Lung (tissue), 12 donors: ENCODE results near the gene MPND. TPM values are rescaled to one million over a fixed set of nuclear protein-coding genes. Genes with fewer than 3 reads are reported as not detected.

Experiments used
- ATAC-seq: fragments of 200-7000 bp; cut with Tn5 transposase; one replicate; pipeline ENCODE4 v1.9.1; 2020; ENCODE audit warnings: moderate number of reproducible peaks; ENCODE audit not compliant: insufficient read depth, low FRiP score
- DNase-seq, 3 donors: peaks; one replicate each; pipeline ENCODE4 v3.0.0-alpha.2; 2013 to 2017
- H3K27ac ChIP-seq, 2 donors: one replicate each; pipeline ENCODE4 v1.5.1; 2013; ENCODE audit warnings: mild to moderate bottlenecking in 2 of 2, moderate library complexity in 2 of 2, control low read depth in 1 of 2, inconsistent platforms in 1 of 2, low read depth in 1 of 2, low read length in 1 of 2
- H3K27me3 ChIP-seq, 3 donors: one replicate each; pipeline ENCODE4 v1.5.1; 2013; ENCODE audit warnings: low read length in 2 of 3; ENCODE audit not compliant: control insufficient read depth in 3 of 3, insufficient read depth in 3 of 3
- H3K36me3 ChIP-seq, 4 donors: one replicate each; pipeline ENCODE4 v1.5.1; 2013; ENCODE audit warnings: low read length in 4 of 4, mild to moderate bottlenecking in 1 of 4, moderate library complexity in 1 of 4; ENCODE audit not compliant: control insufficient read depth in 4 of 4, insufficient read depth in 4 of 4
- H3K4me1 ChIP-seq, 5 donors: one replicate each; pipeline ENCODE4 v1.5.1; 2013; ENCODE audit warnings: low read length in 5 of 5, mild to moderate bottlenecking in 2 of 5, moderate library complexity in 1 of 5; ENCODE audit not compliant: control insufficient read depth in 5 of 5, insufficient read depth in 5 of 5
- H3K4me3 ChIP-seq: one replicate; pipeline ENCODE4 v1.5.1; 2013; ENCODE audit warnings: mild to moderate bottlenecking, control low read depth, moderate library complexity
- H3K9ac ChIP-seq, 2 donors: one replicate each; pipeline ENCODE4 v1.5.1; 2013; ENCODE audit warnings: low read length in 2 of 2, control low read depth in 1 of 2; ENCODE audit not compliant: insufficient read depth in 1 of 2
- H3K9me3 ChIP-seq, 4 donors: one replicate each; pipeline ENCODE4 v1.5.1; 2013; ENCODE audit warnings: low read length in 3 of 4, mild to moderate bottlenecking in 1 of 4, moderate library complexity in 1 of 4; ENCODE audit not compliant: control insufficient read depth in 4 of 4, insufficient read depth in 3 of 4
- WGBS, 2 donors: extraction: QIAGEN DNeasy Blood & Tissue Kit; methylation state at CpG; one replicate each; pipeline ENCODE4 v1.1.7; 2013; 5-methylcytosine and 5-hydroxymethylcytosine counted together
- polyA plus RNA-seq, 2 donors: library from polyadenylated mRNA; stranded (reverse); fragments of 200-250 nt; gene quantifications; one replicate each; pipeline ENCODE4 v1.2.1, GENCODE V29; 2013
- total RNA-seq, 2 donors: library from RNA; depleted of rRNA in 1 of 2; stranded (reverse); fragments of >200 nt in 1 of 2; gene quantifications; one replicate each; pipeline ENCODE4 v1.2.1, GENCODE V29; 2014 to 2021
- TF ChIP-seq, protein P1 (sequence below): IDR thresholded peaks from 2 replicates; pipeline ENCODE4 v1.5.1; 2012; ENCODE audit warnings: mild to moderate bottlenecking; ENCODE audit errors: control extremely low read depth, extremely low read depth
- donor health status: control.
- donor health status: control.
- donor health status: Bipolar disorder and iron deficiency.
- donor health status: healthy.
- donor health status: DM: yes; HTN: yes; CAD: no.

The MPND gene
- total and polyA plus RNA-seq, 4 donors: 9.1 to 32.3 (median 24.6) TPM

DNA sequence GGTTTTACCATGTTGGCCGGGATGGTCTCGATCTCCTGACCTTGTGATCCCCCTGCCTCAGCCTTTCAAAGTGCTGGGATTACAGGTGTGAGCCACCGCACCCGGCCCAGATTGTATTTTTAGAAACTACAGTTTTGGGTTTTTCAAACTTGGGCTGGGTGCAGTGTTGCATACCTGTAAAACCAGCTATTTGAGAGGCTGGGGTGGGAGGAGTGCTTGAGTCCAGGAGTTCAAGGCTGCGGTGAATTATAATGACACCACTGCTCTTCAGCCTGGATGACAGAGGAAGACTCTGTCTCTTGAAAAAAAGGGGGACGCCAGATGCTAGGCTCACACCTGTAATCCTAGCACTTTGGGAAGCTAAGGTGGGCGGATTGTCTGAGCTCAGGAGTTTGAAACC is 63.3 kb downstream of the MPND start:
- ATAC-seq (no peak), DNase-seq (no peak)
- H3K9me3 ChIP-seq: no peaks in the 10 kb centered on the region
- H3K4me3 ChIP-seq: no peak overlapping the region
- H3K4me1 ChIP-seq: peaks cover 0 to 18% (median 8%) of the 10 kb centered on the region in 5 donors
- 94 to 98% methylated on average over 7 of the region's 7 CpGs for WGBS, 2 donors
- H3K27me3 ChIP-seq: no peaks in the 10 kb centered on the region
- H3K9ac ChIP-seq: no peak overlapping the region
- TF ChIP-seq, protein P1, sequence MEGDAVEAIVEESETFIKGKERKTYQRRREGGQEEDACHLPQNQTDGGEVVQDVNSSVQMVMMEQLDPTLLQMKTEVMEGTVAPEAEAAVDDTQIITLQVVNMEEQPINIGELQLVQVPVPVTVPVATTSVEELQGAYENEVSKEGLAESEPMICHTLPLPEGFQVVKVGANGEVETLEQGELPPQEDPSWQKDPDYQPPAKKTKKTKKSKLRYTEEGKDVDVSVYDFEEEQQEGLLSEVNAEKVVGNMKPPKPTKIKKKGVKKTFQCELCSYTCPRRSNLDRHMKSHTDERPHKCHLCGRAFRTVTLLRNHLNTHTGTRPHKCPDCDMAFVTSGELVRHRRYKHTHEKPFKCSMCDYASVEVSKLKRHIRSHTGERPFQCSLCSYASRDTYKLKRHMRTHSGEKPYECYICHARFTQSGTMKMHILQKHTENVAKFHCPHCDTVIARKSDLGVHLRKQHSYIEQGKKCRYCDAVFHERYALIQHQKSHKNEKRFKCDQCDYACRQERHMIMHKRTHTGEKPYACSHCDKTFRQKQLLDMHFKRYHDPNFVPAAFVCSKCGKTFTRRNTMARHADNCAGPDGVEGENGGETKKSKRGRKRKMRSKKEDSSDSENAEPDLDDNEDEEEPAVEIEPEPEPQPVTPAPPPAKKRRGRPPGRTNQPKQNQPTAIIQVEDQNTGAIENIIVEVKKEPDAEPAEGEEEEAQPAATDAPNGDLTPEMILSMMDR: no peak
- peaks cover 0 to 10% (median 5%) of the 10 kb centered on the region in 4 donors for H3K36me3 ChIP-seq
- H3K27ac ChIP-seq: no peak overlapping the region

DNA sequence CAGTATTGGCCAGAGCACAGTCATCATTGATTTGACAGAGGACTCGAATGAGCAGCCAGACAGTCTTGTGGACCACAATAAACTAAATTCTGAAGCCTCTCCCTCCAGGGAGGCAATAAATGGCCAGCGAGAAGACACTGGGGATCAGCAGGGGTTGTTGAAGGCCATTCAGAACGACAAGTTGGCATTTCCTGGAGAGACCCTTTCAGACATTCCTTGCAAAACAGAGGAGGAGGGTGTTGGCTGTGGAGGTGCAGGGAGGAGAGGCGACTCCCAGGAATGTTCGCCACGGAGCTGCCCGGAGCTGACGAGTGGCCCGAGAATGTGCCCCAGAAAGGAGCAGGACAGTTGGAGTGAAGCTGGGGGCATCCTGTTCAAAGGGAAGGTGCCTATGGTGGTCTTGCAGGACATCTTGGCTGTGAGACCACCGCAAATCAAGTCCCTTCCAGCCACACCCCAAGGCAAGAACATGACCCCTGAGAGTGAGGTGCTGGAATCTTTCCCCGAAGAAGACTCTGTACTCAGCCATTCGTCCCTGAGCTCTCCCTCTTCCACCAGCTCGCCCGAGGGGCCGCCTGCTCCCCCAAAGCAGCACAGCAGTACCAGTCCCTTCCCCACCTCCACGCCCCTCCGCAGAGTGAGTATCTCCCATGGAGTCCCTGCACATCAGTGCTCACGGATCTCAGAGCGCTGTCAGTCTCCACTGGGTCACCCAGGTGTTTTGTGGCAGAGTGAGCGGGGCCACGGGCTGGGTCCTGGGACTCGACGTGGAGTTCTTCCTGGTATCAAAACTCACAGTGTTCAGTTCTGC is 66.0 kb downstream of the MPND start:
- H3K9ac ChIP-seq: no peak overlapping the region
- no peak overlapping the region for H3K27ac ChIP-seq
- H3K36me3 ChIP-seq: peaks cover 0 to 13% (median 10%) of the 10 kb centered on the region in 4 donors
- no peak overlapping the region for H3K4me3 ChIP-seq
- WGBS, 2 donors: 93 to 96% methylated on average over 23 of the region's 23 CpGs
- H3K4me1 ChIP-seq: peaks cover 0 to 8% (median 0%) of the 10 kb centered on the region in 5 donors
- DNase-seq: no peak
- TF ChIP-seq, protein P1: no peak
- no peaks in the 10 kb centered on the region for H3K27me3 ChIP-seq
- no peak for ATAC-seq
- H3K9me3 ChIP-seq: no peaks in the 10 kb centered on the region

Other genes with a start within 250 kb of the MPND start
- 100 to 1,000 TPM in 1 of 2 donors, 10 to 100 TPM in 1; 63.6 to 146 TPM for gene MAP2K2, start 219.4 kb upstream of the MPND start, total RNA-seq
- 100 to 1,000 TPM; 120 to 181 TPM for gene MAP2K2, start 219.4 kb upstream of the MPND start, polyA plus RNA-seq
- not detected for gene CREB3L3, start 189.9 kb upstream of the MPND start, total RNA-seq
- gene CREB3L3, start 189.9 kb upstream of the MPND start, polyA plus RNA-seq: under 1 TPM in 1 of 2 donors, not detected in 1; 0.03 TPM
- gene SIRT6, start 161.0 kb upstream of the MPND start, total RNA-seq: 10 to 100 TPM; 10.2 to 29.3 TPM
- gene SIRT6, start 161.0 kb upstream of the MPND start, polyA plus RNA-seq: 10 to 100 TPM; 29.1 to 36.5 TPM
- 1 to 10 TPM; 1.1 to 1.5 TPM for gene ANKRD24, start 160.9 kb upstream of the MPND start, total RNA-seq
- gene ANKRD24, start 160.9 kb upstream of the MPND start, polyA plus RNA-seq: 1 to 10 TPM in 1 of 2 donors, under 1 TPM in 1; 0.68 to 2.4 TPM
- 1 to 10 TPM; 4.1 to 5.9 TPM for gene EBI3, start 114.0 kb upstream of the MPND start, total RNA-seq
- gene EBI3, start 114.0 kb upstream of the MPND start, polyA plus RNA-seq: 10 to 100 TPM in 1 of 2 donors, 1 to 10 TPM in 1; 6.9 to 92.7 TPM
- gene YJU2, start 96.5 kb upstream of the MPND start, total RNA-seq: 10 to 100 TPM; 11.2 to 24.1 TPM
- 10 to 100 TPM; 28.9 to 44.2 TPM for gene YJU2, start 96.5 kb upstream of the MPND start, polyA plus RNA-seq
- gene SHD, start 64.3 kb upstream of the MPND start, total RNA-seq: not detected
- gene SHD, start 64.3 kb upstream of the MPND start, polyA plus RNA-seq: not detected
- 1 to 10 TPM in 1 of 2 donors, under 1 TPM in 1; 0.34 to 1.7 TPM for gene TMIGD2, start 41.2 kb upstream of the MPND start, total RNA-seq
- 1 to 10 TPM in 1 of 2 donors, under 1 TPM in 1; 0.53 to 1.6 TPM for gene TMIGD2, start 41.2 kb upstream of the MPND start, polyA plus RNA-seq
- gene FSD1, start 39.0 kb upstream of the MPND start, total RNA-seq: 1 to 10 TPM in 1 of 2 donors, under 1 TPM in 1; 0.34 to 1.1 TPM
- under 1 TPM; 0.31 to 0.63 TPM for gene FSD1, start 39.0 kb upstream of the MPND start, polyA plus RNA-seq
- gene STAP2, start 4.7 kb upstream of the MPND start, total RNA-seq: 10 to 100 TPM; 24.4 to 30.0 TPM
- 10 to 100 TPM; 24.6 to 32.6 TPM for gene STAP2, start 4.7 kb upstream of the MPND start, polyA plus RNA-seq
- 10 to 100 TPM; 30.6 to 68.6 TPM for gene SH3GL1, start 57.0 kb downstream of the MPND start, total RNA-seq
- gene SH3GL1, start 57.0 kb downstream of the MPND start, polyA plus RNA-seq: 10 to 100 TPM; 53.1 to 65.4 TPM
- gene CHAF1A, start 59.1 kb downstream of the MPND start, total RNA-seq: 10 to 100 TPM in 1 of 2 donors, 1 to 10 TPM in 1; 10.0 to 16.7 TPM
- 1 to 10 TPM; 6.8 to 7.4 TPM for gene CHAF1A, start 59.1 kb downstream of the MPND start, polyA plus RNA-seq
- 100 to 1,000 TPM in 1 of 2 donors, 10 to 100 TPM in 1; 74.4 to 113 TPM for gene UBXN6, start 114.2 kb downstream of the MPND start, total RNA-seq
- 100 to 1,000 TPM in 1 of 2 donors, 10 to 100 TPM in 1; 83.6 to 128 TPM for gene UBXN6, start 114.2 kb downstream of the MPND start, polyA plus RNA-seq
- gene HDGFL2, start 128.7 kb downstream of the MPND start, total RNA-seq: 10 to 100 TPM; 36.5 to 36.9 TPM
- gene HDGFL2, start 128.7 kb downstream of the MPND start, polyA plus RNA-seq: 10 to 100 TPM; 40.6 to 47.0 TPM
- 1 to 10 TPM in 1 of 2 donors, under 1 TPM in 1; 0.85 to 5.0 TPM for gene PLIN4, start 174.9 kb downstream of the MPND start, total RNA-seq
- gene PLIN4, start 174.9 kb downstream of the MPND start, polyA plus RNA-seq: 1 to 10 TPM; 3.7 to 3.9 TPM
- gene PLIN5, start 191.7 kb downstream of the MPND start, total RNA-seq: 10 to 100 TPM in 1 of 2 donors, 1 to 10 TPM in 1; 7.5 to 37.3 TPM
- gene PLIN5, start 191.7 kb downstream of the MPND start, polyA plus RNA-seq: 10 to 100 TPM; 15.5 to 33.5 TPM
- gene LRG1, start 196.5 kb downstream of the MPND start, total RNA-seq: 10 to 100 TPM; 14.4 to 15.7 TPM
- 10 to 100 TPM; 15.4 to 56.7 TPM for gene LRG1, start 196.5 kb downstream of the MPND start, polyA plus RNA-seq
- 10 to 100 TPM in 1 of 2 donors, 1 to 10 TPM in 1; 3.2 to 22.8 TPM for gene SEMA6B, start 216.1 kb downstream of the MPND start, total RNA-seq
- 10 to 100 TPM; 17.3 to 38.5 TPM for gene SEMA6B, start 216.1 kb downstream of the MPND start, polyA plus RNA-seq